ENCODE results near the gene NBEAL1.
"Not testable (repeated sequence)": the region's sequence is repeated elsewhere in the genome, so short reads cannot be mapped to it uniquely, and the experiment has no call there.

Gene NBEAL1

GRCh38 chr2:203191961-203192360, 177.3 kb downstream of the NBEAL1 start:
- Histone ChIP-seq H3K36me3 (ENCODE audit: control insufficient read depth in 4 of 4, insufficient read depth in 4 of 4, low read length in 3 of 4) (peaks cover 0 to 4% (median 2%) of the 10 kb centered on the region in 4 experiments), H3K4me1 (ENCODE audit: control extremely low read depth in 1 of 4, control insufficient read depth in 4 of 4, insufficient read depth in 4 of 4, low read length in 3 of 4) (no peaks in the 10 kb centered on the region), H3K27ac (ENCODE audit: insufficient read depth in 1 of 2, low read depth in 1 of 2, low read length in 2 of 2, poor library complexity in 1 of 2, severe bottlenecking in 2 of 2) (no peak overlapping the region), H3K4me3 (ENCODE audit: control insufficient read depth in 1 of 7, extremely low read depth in 1 of 7, insufficient read depth in 4 of 7, low read depth in 2 of 7, low read length in 6 of 7) (no peak overlapping the region), H3K9me3 (ENCODE audit: control extremely low read depth in 1 of 5, control insufficient read depth in 4 of 5, insufficient read depth in 2 of 5, low read depth in 1 of 5, low read length in 4 of 5) (no peaks in the 10 kb centered on the region), H3K27me3 (replicated peaks in 2 of 5; ENCODE audit: control insufficient read depth in 4 of 5, insufficient read depth in 5 of 5, low read length in 4 of 5) (no peaks in the 10 kb centered on the region)
- ChIA-PET POLR2A (no interaction called here), CTCF (no interaction called here)
- WGBS (ENCODE audit: insufficient coverage), result no CpG with 5 or more reads among the region's 3 CpGs
- no peak for DNase-seq

DNA sequence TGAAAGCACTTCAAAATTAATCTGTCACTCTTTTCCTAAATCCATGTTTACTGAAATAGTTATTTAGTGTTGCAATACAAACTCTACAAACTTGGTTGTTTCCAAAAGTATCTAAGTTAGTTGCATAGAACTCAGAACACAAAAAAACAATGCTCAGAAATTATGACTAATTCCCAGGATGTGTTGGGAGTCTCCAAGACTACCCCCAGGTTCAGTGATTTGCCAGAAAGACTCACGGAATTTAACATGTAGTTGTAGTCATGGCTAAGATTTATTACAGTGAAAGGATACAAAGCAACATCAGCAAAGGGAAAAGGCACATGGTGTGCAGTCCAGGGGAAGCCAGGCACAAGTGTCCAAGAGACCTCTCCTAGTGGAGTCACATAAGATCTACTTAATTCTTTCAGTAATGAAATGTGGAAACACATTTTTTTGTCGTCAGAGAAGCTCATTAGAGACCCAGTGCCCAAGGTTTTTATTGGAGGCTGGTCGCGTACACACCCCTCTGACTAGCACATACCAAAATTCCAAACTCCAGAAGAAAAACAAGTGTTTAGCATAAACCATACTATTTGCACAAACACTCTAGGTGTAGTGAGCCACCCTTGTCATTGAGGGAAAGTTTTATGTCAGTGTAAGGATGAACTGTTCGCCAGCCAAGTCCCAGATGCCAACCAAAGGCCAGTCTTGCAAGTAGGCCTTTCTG, 180.8 kb downstream of the NBEAL1 start:
- Histone ChIP-seq H3K36me3 (ENCODE audit: control insufficient read depth in 4 of 4, insufficient read depth in 4 of 4, low read length in 3 of 4) (peaks cover 0 to 4% (median 1%) of the 10 kb centered on the region in 4 experiments), H3K27ac (ENCODE audit: insufficient read depth in 1 of 2, low read depth in 1 of 2, low read length in 2 of 2, poor library complexity in 1 of 2, severe bottlenecking in 2 of 2) (no peak overlapping the region), H3K4me1 (ENCODE audit: control extremely low read depth in 1 of 4, control insufficient read depth in 4 of 4, insufficient read depth in 4 of 4, low read length in 3 of 4) (no peaks in the 10 kb centered on the region), H3K9me3 (ENCODE audit: control extremely low read depth in 1 of 5, control insufficient read depth in 4 of 5, insufficient read depth in 2 of 5, low read depth in 1 of 5, low read length in 4 of 5) (no peaks in the 10 kb centered on the region), H3K4me3 (ENCODE audit: control insufficient read depth in 1 of 7, extremely low read depth in 1 of 7, insufficient read depth in 4 of 7, low read depth in 2 of 7, low read length in 6 of 7) (no peak overlapping the region), H3K27me3 (replicated peaks in 2 of 5; ENCODE audit: control insufficient read depth in 4 of 5, insufficient read depth in 5 of 5, low read length in 4 of 5) (no peaks in the 10 kb centered on the region)
- 98% methylated on average over 5 of the region's 5 CpGs for WGBS (ENCODE audit: insufficient coverage)
- ChIA-PET CTCF (no interaction called here), POLR2A (no interaction called here)
- DNase-seq, result no peak

GRCh38 chr2:203200866-203201265, 186.2 kb downstream of the NBEAL1 start:
- H3K27me3 ChIP-seq (replicated peaks in 2 of 5; ENCODE audit: control insufficient read depth in 4 of 5, insufficient read depth in 5 of 5, low read length in 4 of 5), result no peaks in the 10 kb centered on the region
- no peak overlapping the region for H3K4me3 ChIP-seq (ENCODE audit: control insufficient read depth in 1 of 7, extremely low read depth in 1 of 7, insufficient read depth in 4 of 7, low read depth in 2 of 7, low read length in 6 of 7)
- DNase-seq, result no peak
- ChIA-PET CTCF (interaction anchor here (0.9 kb wide), 1 partner anchor 24 kb away, joined by 3 read pairs; no protein-coding TSS in a partner anchor), POLR2A (no interaction called here)
- H3K4me1 ChIP-seq (ENCODE audit: control extremely low read depth in 1 of 4, control insufficient read depth in 4 of 4, insufficient read depth in 4 of 4, low read length in 3 of 4), result no peaks in the 10 kb centered on the region
- H3K9me3 ChIP-seq (ENCODE audit: control extremely low read depth in 1 of 5, control insufficient read depth in 4 of 5, insufficient read depth in 2 of 5, low read depth in 1 of 5, low read length in 4 of 5), result no peaks in the 10 kb centered on the region
- H3K36me3 ChIP-seq (ENCODE audit: control insufficient read depth in 4 of 4, insufficient read depth in 4 of 4, low read length in 3 of 4), result no peaks in the 10 kb centered on the region
- H3K27ac ChIP-seq (ENCODE audit: insufficient read depth in 1 of 2, low read depth in 1 of 2, low read length in 2 of 2, poor library complexity in 1 of 2, severe bottlenecking in 2 of 2), result no peak overlapping the region

- Histone ChIP-seq H3K27ac (ENCODE audit: insufficient read depth in 1 of 2, low read depth in 1 of 2, low read length in 2 of 2, poor library complexity in 1 of 2, severe bottlenecking in 2 of 2) (no peak overlapping the region), H3K36me3 (ENCODE audit: control insufficient read depth in 4 of 4, insufficient read depth in 4 of 4, low read length in 3 of 4) (peaks cover 0 to 2% (median 0%) of the 10 kb centered on the region in 4 experiments), H3K4me1 (ENCODE audit: control extremely low read depth in 1 of 4, control insufficient read depth in 4 of 4, insufficient read depth in 4 of 4, low read length in 3 of 4) (no peaks in the 10 kb centered on the region), H3K9me3 (ENCODE audit: control extremely low read depth in 1 of 5, control insufficient read depth in 4 of 5, insufficient read depth in 2 of 5, low read depth in 1 of 5, low read length in 4 of 5) (no peaks in the 10 kb centered on the region), H3K4me3 (ENCODE audit: control insufficient read depth in 1 of 7, extremely low read depth in 1 of 7, insufficient read depth in 4 of 7, low read depth in 2 of 7, low read length in 6 of 7) (no peak overlapping the region), H3K27me3 (replicated peaks in 2 of 5; ENCODE audit: control insufficient read depth in 4 of 5, insufficient read depth in 5 of 5, low read length in 4 of 5) (no peaks in the 10 kb centered on the region)
- WGBS (ENCODE audit: insufficient coverage), result no CpG with 5 or more reads among the region's 5 CpGs
- ChIA-PET CTCF (interaction anchor here (0.9 kb wide), 1 partner anchor 24 kb away, joined by 3 read pairs; no protein-coding TSS in a partner anchor), POLR2A (no interaction called here)
- DNase-seq, result no peak
Measured at GRCh38 chr2:203201426-203201825, 186.8 kb downstream of the NBEAL1 start.

GRCh38 chr2:203209538-203209937, 194.9 kb downstream of the NBEAL1 start:
- WGBS (ENCODE audit: insufficient coverage), result no CpG with 5 or more reads among the region's 1 CpG
- Histone ChIP-seq H3K36me3 (ENCODE audit: control insufficient read depth in 4 of 4, insufficient read depth in 4 of 4, low read length in 3 of 4) (peaks cover 0 to 2% (median 0%) of the 10 kb centered on the region in 4 experiments), H3K27ac (ENCODE audit: insufficient read depth in 1 of 2, low read depth in 1 of 2, low read length in 2 of 2, poor library complexity in 1 of 2, severe bottlenecking in 2 of 2) (no peak overlapping the region), H3K27me3 (replicated peaks in 2 of 5; ENCODE audit: control insufficient read depth in 4 of 5, insufficient read depth in 5 of 5, low read length in 4 of 5) (no peaks in the 10 kb centered on the region), H3K4me3 (ENCODE audit: control insufficient read depth in 1 of 7, extremely low read depth in 1 of 7, insufficient read depth in 4 of 7, low read depth in 2 of 7, low read length in 6 of 7) (no peak overlapping the region), H3K4me1 (ENCODE audit: control extremely low read depth in 1 of 4, control insufficient read depth in 4 of 4, insufficient read depth in 4 of 4, low read length in 3 of 4) (no peaks in the 10 kb centered on the region), H3K9me3 (ENCODE audit: control extremely low read depth in 1 of 5, control insufficient read depth in 4 of 5, insufficient read depth in 2 of 5, low read depth in 1 of 5, low read length in 4 of 5) (no peaks in the 10 kb centered on the region)
- POLR2A ChIA-PET, result no interaction called here
- CTCF ChIA-PET, result interaction anchor here (0.9 kb wide), 1 partner anchor 17 kb away, joined by 3 read pairs; no protein-coding TSS in a partner anchor
- no peak for DNase-seq

- no peaks in the 10 kb centered on the region for H3K9me3 ChIP-seq (ENCODE audit: control extremely low read depth in 1 of 5, control insufficient read depth in 4 of 5, insufficient read depth in 2 of 5, low read depth in 1 of 5, low read length in 4 of 5)
- no peaks in the 10 kb centered on the region for H3K36me3 ChIP-seq (ENCODE audit: control insufficient read depth in 4 of 4, insufficient read depth in 4 of 4, low read length in 3 of 4)
- H3K27ac ChIP-seq (ENCODE audit: insufficient read depth in 1 of 2, low read depth in 1 of 2, low read length in 2 of 2, poor library complexity in 1 of 2, severe bottlenecking in 2 of 2), result no peak overlapping the region
- 100% methylated on average over 2 of the region's 2 CpGs for WGBS (ENCODE audit: insufficient coverage)
- ChIA-PET POLR2A (no interaction called here), CTCF (interaction anchor here (0.5 to 3.2 kb wide), 18 partner anchors 10 to 618 kb away, joined by 3 to 19 read pairs (median 3); partner anchors contain the start of gene CYP20A1)
- peak in 2 of 3 donors; percentile 47 to 55 for DNase-seq
- H3K4me3 ChIP-seq (ENCODE audit: control insufficient read depth in 1 of 7, extremely low read depth in 1 of 7, insufficient read depth in 4 of 7, low read depth in 2 of 7, low read length in 6 of 7), result no peak overlapping the region
- no peaks in the 10 kb centered on the region for H3K27me3 ChIP-seq (replicated peaks in 2 of 5; ENCODE audit: control insufficient read depth in 4 of 5, insufficient read depth in 5 of 5, low read length in 4 of 5)
- H3K4me1 ChIP-seq (ENCODE audit: control extremely low read depth in 1 of 4, control insufficient read depth in 4 of 4, insufficient read depth in 4 of 4, low read length in 3 of 4), result no peaks in the 10 kb centered on the region
Measured at GRCh38 chr2:203225423-203226039, 210.9 kb downstream of the NBEAL1 start.

- H3K27me3 ChIP-seq (replicated peaks in 2 of 5; ENCODE audit: control insufficient read depth in 4 of 5, insufficient read depth in 5 of 5, low read length in 4 of 5); DNase-seq; CTCF ChIA-PET; H3K36me3 ChIP-seq (ENCODE audit: control insufficient read depth in 4 of 4, insufficient read depth in 4 of 4, low read length in 3 of 4); H3K4me1 ChIP-seq (ENCODE audit: control extremely low read depth in 1 of 4, control insufficient read depth in 4 of 4, insufficient read depth in 4 of 4, low read length in 3 of 4); H3K27ac ChIP-seq (ENCODE audit: insufficient read depth in 1 of 2, low read depth in 1 of 2, low read length in 2 of 2, poor library complexity in 1 of 2, severe bottlenecking in 2 of 2); H3K9me3 ChIP-seq (ENCODE audit: control extremely low read depth in 1 of 5, control insufficient read depth in 4 of 5, insufficient read depth in 2 of 5, low read depth in 1 of 5, low read length in 4 of 5); POLR2A ChIA-PET; H3K4me3 ChIP-seq (ENCODE audit: control insufficient read depth in 1 of 7, extremely low read depth in 1 of 7, insufficient read depth in 4 of 7, low read depth in 2 of 7, low read length in 6 of 7): not testable (repeated sequence)
- 100% methylated on average over 2 of the region's 2 CpGs for WGBS (ENCODE audit: insufficient coverage)
Measured at GRCh38 chr2:203229674-203230073, 215.0 kb downstream of the NBEAL1 start.

Data from common myeloid progenitor, CD34-positive (primary cell).